Endothelial cell of umbilical vein (primary cell): ENCODE measurements around the gene INPP5A. TPM values are rescaled to one million over a fixed set of nuclear protein-coding genes. Genes with fewer than 3 reads are reported as not detected.
A peak's percentile ranks its signal among the peaks of the same experiment; 100 is the strongest.

Experiments used
- BruUV-seq: library from RNA; stranded (reverse); fragments of 400-500 nt; replicated peaks from 2 replicates; lab custom pipeline; 2021; lab: Mats Ljungman, UMichigan
- CTCF ChIA-PET: fragments of 300-600, 350-600 bp; sonication (Branson Sonifier 250); formaldehyde crosslinking; loops from one replicate; lab custom pipeline; 2021; ENCODE audit warnings: antibody characterized with exemption, inconsistent platforms; lab: Charles Lee
- POLR2A ChIA-PET: fragments of 300-600, 350-600 bp; sonication (Branson Sonifier 250); formaldehyde crosslinking; loops from one replicate; lab custom pipeline; 2021; ENCODE audit warnings: antibody characterized with exemption, inconsistent platforms; lab: Charles Lee
- DNase-seq: peaks from one replicate; pipeline ENCODE4 v3.0.0-alpha.2; 2011; ENCODE audit warnings: low read depth, low spot score
- FAIRE-seq: peaks from 2 replicates; lab custom pipeline; 2011; peaks lifted over from hg19 to GRCh38; lab: Jason Lieb, UNC
- H2AFZ ChIP-seq: 2 replicates; pipeline ENCODE4 v1.6.0; 2012; ENCODE audit warnings: low read depth, low read length, control low read depth, inconsistent platforms
- H3K27ac ChIP-seq: 2 replicates; pipeline ENCODE4 v1.5.1; 2011; ENCODE audit warnings: low read depth, mild to moderate bottlenecking, control low read depth, low read length, moderate library complexity; ENCODE audit not compliant: insufficient read depth
- H3K27me3 ChIP-seq, 2 experiments: 2 replicates each; pipeline versions ENCODE4 v1.6.0 to v1.6.1; 2011; ENCODE audit warnings: low read length in 2 of 2, mixed read lengths in 1 of 2; ENCODE audit not compliant: control insufficient read depth in 2 of 2, insufficient read depth in 2 of 2
- H3K36me3 ChIP-seq, 2 experiments: 2 replicates in 1 of 2; 3 replicates in 1 of 2; pipeline ENCODE4 v1.5.1; 2011; ENCODE audit warnings: low read length in 2 of 2, mild to moderate bottlenecking in 1 of 2, moderate library complexity in 1 of 2; ENCODE audit not compliant: control insufficient read depth in 2 of 2, insufficient read depth in 2 of 2; ENCODE audit errors: extremely low read depth in 1 of 2
- H3K4me1 ChIP-seq: 3 replicates; pipeline ENCODE4 v1.5.1; 2011; ENCODE audit warnings: mild to moderate bottlenecking, low read length; ENCODE audit not compliant: control insufficient read depth, insufficient read depth; ENCODE audit errors: extremely low read depth
- H3K4me2 ChIP-seq: 2 replicates; pipeline ENCODE4 v1.6.1; 2011; ENCODE audit warnings: low read length, control low read depth, mixed read lengths; ENCODE audit not compliant: insufficient read depth
- H3K4me3 ChIP-seq, 3 experiments: fragments of 200-600 bp in 1 of 3; sonication (generic), shearing (Covaris generic) in 1 of 3; replicated peaks in 1 of 3; 2 replicates each; pipeline ENCODE4 v1.5.1; 2011 to 2016; ENCODE audit warnings: control low read depth in 3 of 3, low read length in 3 of 3, mild to moderate bottlenecking in 2 of 3, inconsistent platforms in 1 of 3, low read depth in 1 of 3, moderate library complexity in 1 of 3; ENCODE audit not compliant: insufficient read depth in 1 of 3
- H3K79me2 ChIP-seq: 2 replicates; pipeline ENCODE4 v1.6.0; 2012; ENCODE audit warnings: low read length, inconsistent platforms; ENCODE audit not compliant: control insufficient read depth, insufficient read depth
- H3K9ac ChIP-seq: replicated peaks from 2 replicates; pipeline ENCODE3; 2011; ENCODE audit warnings: low read length, control low read depth; ENCODE audit not compliant: insufficient read depth; ENCODE audit errors: extremely low read depth
- H3K9me1 ChIP-seq: replicated peaks from 3 replicates; pipeline ENCODE4 v1.6.0; 2011; ENCODE audit warnings: mild to moderate bottlenecking, low read length; ENCODE audit not compliant: control insufficient read depth, insufficient read depth; ENCODE audit errors: extremely low read depth
- H3K9me3 ChIP-seq: replicated peaks from 2 replicates; pipeline ENCODE4 v1.5.1; 2012; ENCODE audit warnings: low read length, inconsistent platforms; ENCODE audit not compliant: control insufficient read depth, insufficient read depth
- H4K20me1 ChIP-seq: replicated peaks from 2 replicates; pipeline ENCODE3; 2011; ENCODE audit warnings: mild to moderate bottlenecking, low read length; ENCODE audit not compliant: control insufficient read depth, insufficient read depth; ENCODE audit errors: extremely low read depth
- CTCF ChIP-seq, 2 donors: IDR thresholded peaks; 1 replicate in 1 of 2; 2 replicates in 1 of 2; pipeline ENCODE4 v1.5.1; 2011; ENCODE audit warnings: low read length in 2 of 2, mild to moderate bottlenecking in 2 of 2, moderate library complexity in 2 of 2, control low read depth in 1 of 2, inconsistent platforms in 1 of 2, low read depth in 1 of 2; ENCODE audit not compliant: insufficient read depth in 1 of 2; ENCODE audit errors: extremely low read depth in 1 of 2
- EZH2 ChIP-seq: IDR thresholded peaks from 2 replicates; pipeline ENCODE4 v1.6.1; 2012; ENCODE audit warnings: borderline replicate concordance, low read depth, mild to moderate bottlenecking, moderate library complexity, low read length, inconsistent platforms; ENCODE audit not compliant: severe bottlenecking
- FOS ChIP-seq: IDR thresholded peaks from 2 replicates; pipeline ENCODE4 v1.6.1; 2011; ENCODE audit warnings: mild to moderate bottlenecking, low read length, moderate library complexity, borderline replicate concordance; ENCODE audit not compliant: insufficient read depth
- GATA2 ChIP-seq: IDR thresholded peaks from 2 replicates; pipeline ENCODE4 v1.7.0; 2011; ENCODE audit warnings: low read depth, mild to moderate bottlenecking, moderate library complexity, mixed read lengths, low read length; ENCODE audit not compliant: insufficient read length, insufficient read depth
- JUN ChIP-seq: IDR thresholded peaks from 2 replicates; pipeline ENCODE4 v1.6.1; 2011; ENCODE audit warnings: borderline replicate concordance, low read depth; ENCODE audit not compliant: insufficient read length, insufficient read depth
- MAX ChIP-seq: IDR thresholded peaks from 2 replicates; pipeline ENCODE4 v1.6.1; 2011; ENCODE audit not compliant: insufficient read depth, insufficient read length
- MYC ChIP-seq: IDR thresholded peaks from one replicate; pipeline ENCODE4 v1.6.1; 2011; ENCODE audit warnings: mild to moderate bottlenecking, low read depth, low read length
- POLR2A ChIP-seq: IDR thresholded peaks from 2 replicates; pipeline ENCODE4 v1.6.1; 2012; ENCODE audit warnings: low read depth, mild to moderate bottlenecking, control low read depth, low read length
- POLR2AphosphoS5 ChIP-seq: IDR thresholded peaks from 2 replicates; pipeline ENCODE4 v1.6.1; 2012; ENCODE audit warnings: low read depth, mild to moderate bottlenecking, control low read depth, low read length, moderate library complexity; ENCODE audit not compliant: insufficient read depth
- dilution Hi-C: fragments of 300-500 bp; cut with MboI; formaldehyde crosslinking; loops from one replicate; pipeline ENCODE4 v1.15.0; 2019; ENCODE audit warnings: low sequenced_read_pairs; ENCODE audit not compliant: extremely low pct_ligation_motif_present
- intact Hi-C: fragments of 100-400 bp; cut with micrococcal nuclease; formaldehyde crosslinking; loops from one replicate; pipeline ENCODE4 v1.10.0; 2022
- polyA plus RNA-seq, 4 experiments: library from polyadenylated mRNA; depleted of rRNA in 3 of 4; stranded (reverse) in 3 of 4; unstranded in 1 of 4; fragments of >200 nt; gene quantifications; 2 replicates each; pipeline versions ENCODE4 v1.2.1 to v1.2.3, GENCODE V29; 2011 to 2012; ENCODE audit warnings: missing spikeins in 1 of 4
- total RNA-seq: library from RNA; stranded (reverse); gene quantifications from 2 replicates; pipeline ENCODE4 v1.2.3, GENCODE V29; 2021

The INPP5A gene
- total and polyA plus RNA-seq, 2 donors (not counting 3 experiments of a cell fraction or from before 2014, with no cell fraction given), result 22.9 to 33.2 TPM

- Histone ChIP-seq H3K9me1 (no peaks in the 10 kb centered on the region), H2AFZ (no peak overlapping the region), H3K9me3 (no peaks in the 10 kb centered on the region), H3K79me2 (peaks cover 21% of the 10 kb centered on the region), H3K36me3 (no peaks in the 10 kb centered on the region), H3K4me3 (peak overlapping the region in 2 of 3 experiments; percentile 34 to 44), H3K4me2 (peak overlapping the region; percentile 68), H3K27ac (peak overlapping the region; percentile 87), H3K27me3 (no peaks in the 10 kb centered on the region), H4K20me1 (no peaks in the 10 kb centered on the region), H3K4me1 (peaks cover 30% of the 10 kb centered on the region), H3K9ac (peak overlapping the region; percentile 11)
- ChIA-PET POLR2A (no interaction called here), CTCF (interaction anchor here (1.2 to 3.5 kb wide), 2 partner anchors 11 to 642 kb away, joined by 4 to 21 read pairs; no protein-coding TSS in a partner anchor)
- FAIRE-seq (peak; percentile 97), DNase-seq (peak; percentile 96)
- TF ChIP-seq EZH2, result no peak
- TF ChIP-seq JUN, result peak; percentile 96
- TF ChIP-seq MAX, result no peak
- no peak for TF ChIP-seq POLR2A
- peak; percentile 99 for TF ChIP-seq FOS
- TF ChIP-seq GATA2, result peak; percentile 30
- no peak for TF ChIP-seq CTCF (IDR thresholded peaks at IDR 0.05; ENCODE audit: extremely low read depth in 1 of 2, insufficient read depth in 1 of 2, low read depth in 1 of 2, low read length in 2 of 2)
- peak; percentile 82 for TF ChIP-seq POLR2AphosphoS5
- no peak for TF ChIP-seq MYC
- intact Hi-C loops (loop anchor here (5.0 to 10.0 kb wide), 3 partner anchors 121 to 639 kb away; partner anchors contain the start of genes CFAP46, NKX6-2, TUBGCP2 and ZNF511), dilution Hi-C loops (no loop called here)
- TSS peak; percentile 85 for BruUV-seq
Measured at GRCh38 chr10:132665946-132666704, 128.5 kb downstream of the INPP5A start.
